Activated CD8-positive, alpha-beta T cell treated with anti-CD3 and anti-CD28 coated beads for 36 hours (primary cell): ENCODE results near the gene PNKD. TPM values are rescaled to one million over a fixed set of nuclear protein-coding genes. Genes with fewer than 3 reads are reported as not detected.

Experiments
- ATAC-seq: fragments of 200-7000 bp; cut with Tn5 transposase; one replicate; pipeline ENCODE4 v1.10.0; 2021; ENCODE audit warnings: mild to moderate bottlenecking, moderate library complexity
- CTCF ChIA-PET: fragments of 350-600 bp; sonication (Branson Sonifier 250); formaldehyde crosslinking; loops from one replicate; lab custom pipeline; 2021; ENCODE audit warnings: antibody characterized with exemption; lab: Charles Lee
- POLR2A ChIA-PET: fragments of 350-600 bp; sonication (Branson Sonifier 250); formaldehyde crosslinking; loops from one replicate; lab custom pipeline; 2021; ENCODE audit warnings: antibody characterized with exemption; lab: Charles Lee
- DNase-seq: peaks from one replicate; pipeline ENCODE4 v3.0.0-alpha.2; 2020
- H3K27ac Mint-ChIP-seq: one replicate; pipeline ENCODE4 v1.8.0; 2021; ENCODE audit warnings: mild to moderate bottlenecking, mixed read lengths
- H3K27me3 Mint-ChIP-seq: one replicate; pipeline ENCODE4 v1.8.0; 2021; ENCODE audit warnings: mixed read lengths
- H3K36me3 Mint-ChIP-seq: one replicate; pipeline ENCODE4 v1.8.0; 2021; ENCODE audit warnings: low read depth, mixed read lengths
- H3K4me1 Mint-ChIP-seq: one replicate; pipeline ENCODE4 v1.8.0; 2021; ENCODE audit warnings: low read depth, mixed read lengths
- H3K4me3 Mint-ChIP-seq: one replicate; pipeline ENCODE4 v1.8.0; 2021; ENCODE audit warnings: mild to moderate bottlenecking, moderate library complexity, mixed read lengths
- H3K9me3 Mint-ChIP-seq: one replicate; pipeline ENCODE4 v1.8.0; 2021; ENCODE audit warnings: mixed read lengths
- CTCF ChIP-seq: fragments of 200-600 bp; IDR thresholded peaks from one replicate; pipeline ENCODE4 v1.8.0; 2022; ENCODE audit warnings: antibody characterized with exemption, mild to moderate bottlenecking
- intact Hi-C: fragments of 100-400 bp; cut with micrococcal nuclease; formaldehyde crosslinking; loops from one replicate; pipeline ENCODE4 v1.10.0; 2022
- total RNA-seq, 2 experiments: library from RNA; stranded (reverse); gene quantifications; one replicate each; pipeline ENCODE4 v1.2.3, GENCODE V29; 2021

The PNKD gene
- total RNA-seq, 2 experiments from 2014 or later: 19.8 to 24.4 TPM

- no peaks in the 10 kb centered on the region for H3K27me3 Mint-ChIP-seq
- H3K27ac Mint-ChIP-seq: no peak overlapping the region
- TF ChIP-seq CTCF: no peak
- peaks cover 2% of the 10 kb centered on the region for H3K36me3 Mint-ChIP-seq
- DNase-seq (no peak), ATAC-seq (no peak)
- intact Hi-C loops: no loop called here
- ChIA-PET POLR2A (interaction anchor here (1.1 kb wide), 1 partner anchor 72 kb away, joined by 4 read pairs; no protein-coding TSS in a partner anchor), CTCF (interaction anchor here (1.5 to 2.1 kb wide), 2 partner anchors 14 to 41 kb away, joined by 8 read pairs; partner anchors contain the start of gene CATIP)
- no peak overlapping the region for H3K4me3 Mint-ChIP-seq
- H3K4me1 Mint-ChIP-seq: peaks cover 29% of the 10 kb centered on the region
- no peaks in the 10 kb centered on the region for H3K9me3 Mint-ChIP-seq
Observed at GRCh38 chr2:218315397-218315796, 45.1 kb downstream of the PNKD start.

GRCh38 chr2:218317303-218317630 lies 46.9 kb downstream of the PNKD start:
- ChIA-PET POLR2A (interaction anchor here (0.9 to 1.6 kb wide), 3 partner anchors 10 to 31 kb away, joined by 3 to 4 read pairs (median 3); no protein-coding TSS in a partner anchor), CTCF (interaction anchor here (1.2 to 1.7 kb wide), 2 partner anchors 13 to 15 kb away, joined by 5 to 9 read pairs; no protein-coding TSS in a partner anchor)
- Mint-ChIP-seq H3K27me3 (no peaks in the 10 kb centered on the region), H3K9me3 (no peaks in the 10 kb centered on the region), H3K36me3 (peaks cover 2% of the 10 kb centered on the region), H3K4me3 (no peak overlapping the region), H3K4me1 (peaks cover 36% of the 10 kb centered on the region), H3K27ac (peak overlapping the region; percentile 30)
- DNase-seq (no peak), ATAC-seq (no peak)
- no peak for TF ChIP-seq CTCF
- intact Hi-C loops: no loop called here

DNA sequence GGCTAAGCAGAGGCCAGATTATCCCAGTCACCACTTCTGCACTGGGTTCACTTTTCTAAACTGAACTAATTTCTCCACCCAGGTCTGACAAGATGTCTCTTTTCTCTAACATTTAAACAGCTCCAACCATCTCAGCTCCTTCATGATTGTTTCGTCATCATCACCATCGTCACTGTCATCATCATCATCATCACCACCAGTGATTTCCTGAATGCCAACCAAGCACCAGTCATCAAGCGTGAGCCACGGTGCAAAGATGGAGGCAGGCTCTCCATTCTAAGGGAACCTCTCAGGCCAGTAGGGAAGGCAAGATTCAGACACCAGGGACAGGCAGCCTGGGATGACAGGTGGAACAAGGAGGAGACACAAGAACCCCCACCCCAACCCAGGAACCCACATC lies 47.5 kb downstream of the PNKD start:
- Mint-ChIP-seq H3K4me3 (no peak overlapping the region), H3K9me3 (no peaks in the 10 kb centered on the region), H3K27ac (no peak overlapping the region), H3K36me3 (peaks cover 2% of the 10 kb centered on the region), H3K27me3 (no peaks in the 10 kb centered on the region), H3K4me1 (peaks cover 41% of the 10 kb centered on the region)
- TF ChIP-seq CTCF: no peak
- intact Hi-C loops: no loop called here
- CTCF ChIA-PET: interaction anchor here (0.7 to 1.7 kb wide), 4 partner anchors 12 to 42 kb away, joined by 3 to 9 read pairs (median 4); partner anchors contain the start of gene CATIP
- POLR2A ChIA-PET: no interaction called here
- ATAC-seq (no peak), DNase-seq (no peak)

DNA sequence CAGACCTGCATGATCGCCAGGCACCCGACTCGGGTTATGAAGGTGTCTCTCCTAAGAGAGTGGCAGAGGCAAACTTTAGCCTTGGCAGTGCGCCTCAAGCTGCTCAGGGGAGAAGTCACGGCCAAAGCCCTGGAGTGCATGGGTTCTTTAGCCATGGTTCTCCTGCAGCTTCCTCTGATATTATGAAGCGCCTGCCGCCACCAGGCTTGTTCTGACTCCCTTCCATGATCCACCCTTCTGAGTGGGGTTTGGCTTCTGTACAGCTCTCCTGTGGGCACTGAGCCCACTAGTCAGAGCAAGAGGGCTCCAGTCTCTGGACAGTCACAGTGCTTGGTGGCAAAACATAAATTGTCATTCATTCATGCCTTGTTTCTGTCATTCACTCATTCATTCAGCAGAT lies 47.9 kb downstream of the PNKD start:
- H3K27ac Mint-ChIP-seq: no peak overlapping the region
- intact Hi-C loops: no loop called here
- no peak for TF ChIP-seq CTCF
- H3K4me1 Mint-ChIP-seq: peaks cover 41% of the 10 kb centered on the region
- CTCF ChIA-PET: interaction anchor here (0.7 to 1.7 kb wide), 4 partner anchors 12 to 42 kb away, joined by 3 to 9 read pairs (median 4); partner anchors contain the start of gene CATIP
- no peak for ATAC-seq
- DNase-seq: no peak
- POLR2A ChIA-PET: no interaction called here
- H3K4me3 Mint-ChIP-seq: no peak overlapping the region
- no peaks in the 10 kb centered on the region for H3K27me3 Mint-ChIP-seq
- no peaks in the 10 kb centered on the region for H3K9me3 Mint-ChIP-seq
- H3K36me3 Mint-ChIP-seq: peaks cover 2% of the 10 kb centered on the region

DNA sequence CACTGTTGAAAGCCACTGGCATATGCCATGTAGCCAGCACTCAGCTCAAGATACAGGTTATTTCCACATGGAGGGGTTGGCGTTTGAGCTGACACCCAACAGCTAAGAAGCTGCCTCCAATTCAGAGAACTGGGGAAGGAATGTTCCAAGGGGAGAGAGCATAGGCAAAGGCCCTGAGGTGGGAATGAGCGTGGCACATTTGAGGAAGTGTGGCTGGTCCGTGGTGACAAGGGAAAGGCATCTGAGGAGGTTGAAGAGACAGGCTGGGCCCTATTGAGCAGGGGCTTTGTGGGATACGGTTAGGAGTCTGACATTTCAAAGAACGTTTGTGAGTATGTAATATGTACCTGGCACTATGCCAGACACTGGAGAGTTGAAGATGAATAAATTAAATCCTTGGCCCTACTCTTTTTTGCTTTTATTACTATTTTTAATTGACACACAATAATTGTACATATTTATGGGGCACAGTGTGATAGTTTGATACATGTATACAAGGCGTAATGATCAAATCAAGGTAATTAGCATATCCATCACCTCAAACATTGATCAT lies 49.6 kb downstream of the PNKD start:
- POLR2A ChIA-PET: no interaction called here
- peaks cover 49% of the 10 kb centered on the region for H3K4me1 Mint-ChIP-seq
- no peak overlapping the region for H3K27ac Mint-ChIP-seq
- CTCF ChIA-PET: interaction anchor here (1.0 to 1.4 kb wide), 3 partner anchors 36 to 251 kb away, joined by 3 read pairs; partner anchors contain the start of genes CATIP and RUFY4
- intact Hi-C loops: no loop called here
- ATAC-seq (no peak), DNase-seq (no peak)
- no peaks in the 10 kb centered on the region for H3K27me3 Mint-ChIP-seq
- H3K4me3 Mint-ChIP-seq: no peak overlapping the region
- no peaks in the 10 kb centered on the region for H3K9me3 Mint-ChIP-seq
- peaks cover 2% of the 10 kb centered on the region for H3K36me3 Mint-ChIP-seq
- no peak for TF ChIP-seq CTCF
